ENCODE data around the gene RAF1. TPM values are rescaled to one million over a fixed set of nuclear protein-coding genes. Genes with fewer than 3 reads are reported as not detected.
A peak's percentile ranks its signal among the peaks of the same experiment; 100 is the strongest.

The RAF1 gene
- total RNA-seq, 1 experiment from 2014 or later, result 101 TPM

GRCh38 chr3:12632523-12632922 lies 31.4 kb downstream of the RAF1 start:
- Mint-ChIP-seq H3K27ac (peak overlapping the region; percentile 47), H3K4me1 (peaks cover 34% of the 10 kb centered on the region), H3K9me3 (no peaks in the 10 kb centered on the region), H3K27me3 (ENCODE audit: low read depth) (no peaks in the 10 kb centered on the region), H3K36me3 (no peaks in the 10 kb centered on the region), H3K4me3 (no peak overlapping the region)
- ATAC-seq (no peak), DNase-seq (ENCODE audit: low spot score) (no peak)
- TF ChIP-seq ZNF232 (CRISPR knock-in tag; IDR thresholded peaks at IDR 0.05) (no peak), RELA (CRISPR knock-in tag; IDR thresholded peaks at IDR 0.05; ENCODE audit: borderline replicate concordance) (no peak), ZNF423 (CRISPR knock-in tag; IDR thresholded peaks at IDR 0.05) (no peak), TP53 (CRISPR knock-in tag; IDR thresholded peaks at IDR 0.05) (no peak), CDX4 (CRISPR knock-in tag; IDR thresholded peaks at IDR 0.05; ENCODE audit: borderline replicate concordance) (no peak), AR (CRISPR knock-in tag; IDR thresholded peaks at IDR 0.05) (no peak), ELF4 (CRISPR knock-in tag; IDR thresholded peaks at IDR 0.05; ENCODE audit: low read depth) (no peak), ZNF512 (CRISPR knock-in tag; IDR thresholded peaks at IDR 0.05; ENCODE audit: borderline replicate concordance) (no peak), ZNF121 (CRISPR knock-in tag; IDR thresholded peaks at IDR 0.05) (no peak), NFATC4 (CRISPR knock-in tag; IDR thresholded peaks at IDR 0.05) (no peak), ZMAT4 (CRISPR knock-in tag; IDR thresholded peaks at IDR 0.05) (no peak), TCF7 (CRISPR knock-in tag; IDR thresholded peaks at IDR 0.05; ENCODE audit: low read depth) (no peak), GABPB1 (CRISPR knock-in tag; IDR thresholded peaks at IDR 0.05) (no peak)
- TF ChIP-seq, protein P1, sequence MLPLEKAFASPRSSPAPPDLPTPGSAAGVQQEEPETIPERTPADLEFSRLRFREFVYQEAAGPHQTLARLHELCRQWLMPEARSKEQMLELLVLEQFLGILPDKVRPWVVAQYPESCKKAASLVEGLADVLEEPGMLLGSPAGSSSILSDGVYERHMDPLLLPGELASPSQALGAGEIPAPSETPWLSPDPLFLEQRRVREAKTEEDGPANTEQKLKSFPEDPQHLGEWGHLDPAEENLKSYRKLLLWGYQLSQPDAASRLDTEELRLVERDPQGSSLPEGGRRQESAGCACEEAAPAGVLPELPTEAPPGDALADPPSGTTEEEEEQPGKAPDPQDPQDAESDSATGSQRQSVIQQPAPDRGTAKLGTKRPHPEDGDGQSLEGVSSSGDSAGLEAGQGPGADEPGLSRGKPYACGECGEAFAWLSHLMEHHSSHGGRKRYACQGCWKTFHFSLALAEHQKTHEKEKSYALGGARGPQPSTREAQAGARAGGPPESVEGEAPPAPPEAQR (CRISPR knock-in tag; IDR thresholded peaks at IDR 0.05), result no peak
- TF ChIP-seq, protein P2, sequence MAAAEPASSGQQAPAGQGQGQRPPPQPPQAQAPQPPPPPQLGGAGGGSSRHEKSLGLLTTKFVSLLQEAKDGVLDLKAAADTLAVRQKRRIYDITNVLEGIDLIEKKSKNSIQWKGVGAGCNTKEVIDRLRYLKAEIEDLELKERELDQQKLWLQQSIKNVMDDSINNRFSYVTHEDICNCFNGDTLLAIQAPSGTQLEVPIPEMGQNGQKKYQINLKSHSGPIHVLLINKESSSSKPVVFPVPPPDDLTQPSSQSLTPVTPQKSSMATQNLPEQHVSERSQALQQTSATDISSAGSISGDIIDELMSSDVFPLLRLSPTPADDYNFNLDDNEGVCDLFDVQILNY (CRISPR knock-in tag; IDR thresholded peaks at IDR 0.05), result no peak
- TF ChIP-seq, protein P3, sequence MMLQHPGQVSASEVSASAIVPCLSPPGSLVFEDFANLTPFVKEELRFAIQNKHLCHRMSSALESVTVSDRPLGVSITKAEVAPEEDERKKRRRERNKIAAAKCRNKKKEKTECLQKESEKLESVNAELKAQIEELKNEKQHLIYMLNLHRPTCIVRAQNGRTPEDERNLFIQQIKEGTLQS (CRISPR knock-in tag; conservative IDR thresholded peaks at IDR 0.05), result no peak
- TF ChIP-seq, protein P4, sequence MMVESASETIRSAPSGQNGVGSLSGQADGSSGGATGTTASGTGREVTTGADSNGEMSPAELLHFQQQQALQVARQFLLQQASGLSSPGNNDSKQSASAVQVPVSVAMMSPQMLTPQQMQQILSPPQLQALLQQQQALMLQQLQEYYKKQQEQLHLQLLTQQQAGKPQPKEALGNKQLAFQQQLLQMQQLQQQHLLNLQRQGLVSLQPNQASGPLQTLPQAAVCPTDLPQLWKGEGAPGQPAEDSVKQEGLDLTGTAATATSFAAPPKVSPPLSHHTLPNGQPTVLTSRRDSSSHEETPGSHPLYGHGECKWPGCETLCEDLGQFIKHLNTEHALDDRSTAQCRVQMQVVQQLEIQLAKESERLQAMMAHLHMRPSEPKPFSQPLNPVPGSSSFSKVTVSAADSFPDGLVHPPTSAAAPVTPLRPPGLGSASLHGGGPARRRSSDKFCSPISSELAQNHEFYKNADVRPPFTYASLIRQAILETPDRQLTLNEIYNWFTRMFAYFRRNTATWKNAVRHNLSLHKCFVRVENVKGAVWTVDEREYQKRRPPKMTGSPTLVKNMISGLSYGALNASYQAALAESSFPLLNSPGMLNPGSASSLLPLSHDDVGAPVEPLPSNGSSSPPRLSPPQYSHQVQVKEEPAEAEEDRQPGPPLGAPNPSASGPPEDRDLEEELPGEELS (CRISPR knock-in tag; IDR thresholded peaks at IDR 0.05), result no peak
- ChIA-PET POLR2A (no interaction called here), CTCF (no interaction called here)
